H9 (cell line): ENCODE results near the gene SALL3. TPM values are rescaled to one million over a fixed set of nuclear protein-coding genes. Genes with fewer than 3 reads are reported as not detected.

Experiments
- DNase-seq: peaks from one replicate; pipeline ENCODE4 v3.0.0-alpha.2; 2017
- H2AFZ ChIP-seq: one replicate; pipeline ENCODE4 v1.6.1; 2013; ENCODE audit warnings: mild to moderate bottlenecking, low read length, control low read depth, moderate library complexity
- H2AK5ac ChIP-seq: 2 replicates; pipeline ENCODE4 v1.6.1; 2013; ENCODE audit warnings: low read length, control low read depth, mixed read lengths; ENCODE audit not compliant: insufficient read length
- H2BK120ac ChIP-seq: one replicate; pipeline ENCODE4 v1.6.1; 2013; ENCODE audit warnings: low read depth, mild to moderate bottlenecking, low read length, control low read depth, inconsistent platforms; ENCODE audit not compliant: poor library complexity, severe bottlenecking
- H2BK12ac ChIP-seq: 2 replicates; pipeline ENCODE4 v1.6.1; 2013; ENCODE audit warnings: low read length, control low read depth, mixed read lengths, low read depth; ENCODE audit not compliant: insufficient read length
- H2BK15ac ChIP-seq: 2 replicates; pipeline ENCODE4 v1.6.1; 2013; ENCODE audit warnings: low read depth, low read length, control low read depth
- H2BK20ac ChIP-seq: one replicate; pipeline ENCODE4 v1.6.1; 2013; ENCODE audit warnings: low read depth, mild to moderate bottlenecking, low read length, control low read depth, inconsistent platforms; ENCODE audit not compliant: poor library complexity, severe bottlenecking
- H2BK5ac ChIP-seq: 2 replicates; pipeline ENCODE4 v1.6.1; 2013; ENCODE audit warnings: low read length, control low read depth, mixed read lengths; ENCODE audit not compliant: insufficient read length
- H3K14ac ChIP-seq: 2 replicates; pipeline ENCODE4 v1.6.1; 2013; ENCODE audit warnings: low read length, control low read depth; ENCODE audit not compliant: insufficient read depth
- H3K18ac ChIP-seq: 2 replicates; pipeline ENCODE4 v1.6.1; 2013; ENCODE audit warnings: low read depth, mild to moderate bottlenecking, mixed read lengths, low read length, control low read depth; ENCODE audit not compliant: insufficient read length
- H3K23ac ChIP-seq: 2 replicates; pipeline ENCODE4 v1.6.1; 2013; ENCODE audit warnings: low read length, control low read depth, mixed read lengths, low read depth; ENCODE audit not compliant: insufficient read length
- H3K23me2 ChIP-seq: 2 replicates; pipeline ENCODE4 v1.6.1; 2013; ENCODE audit warnings: low read depth, mild to moderate bottlenecking, mixed read lengths, low read length, control low read depth; ENCODE audit not compliant: insufficient read length, poor library complexity, severe bottlenecking
- H3K27ac ChIP-seq: 2 replicates; pipeline ENCODE4 v1.5.1; 2013; ENCODE audit warnings: low read length, control low read depth, mixed read lengths, low read depth; ENCODE audit not compliant: insufficient read length
- H3K27me3 ChIP-seq: 2 replicates; pipeline ENCODE4 v1.6.1; 2013; ENCODE audit warnings: low read length, control low read depth, inconsistent platforms; ENCODE audit not compliant: insufficient read depth
- H3K4ac ChIP-seq: 2 replicates; pipeline ENCODE4 v1.6.1; 2013; ENCODE audit warnings: low read depth, mild to moderate bottlenecking, control low read depth, inconsistent platforms, low read length, moderate library complexity
- H3K4me1 ChIP-seq: 2 replicates; pipeline ENCODE4 v1.6.1; 2013; ENCODE audit warnings: low read length, control low read depth, inconsistent platforms; ENCODE audit not compliant: insufficient read depth
- H3K4me2 ChIP-seq: 2 replicates; pipeline ENCODE4 v1.6.1; 2013; ENCODE audit warnings: low read length, control low read depth, mixed read lengths; ENCODE audit not compliant: insufficient read length, insufficient read depth
- H3K56ac ChIP-seq: 2 replicates; pipeline ENCODE4 v1.6.1; 2013; ENCODE audit warnings: low read depth, mild to moderate bottlenecking, mixed read lengths, low read length, control low read depth; ENCODE audit not compliant: insufficient read length
- H3K79me1 ChIP-seq: 2 replicates; pipeline ENCODE4 v1.6.1; 2013; ENCODE audit warnings: low read depth, mild to moderate bottlenecking, moderate library complexity, low read length, control low read depth, inconsistent platforms; ENCODE audit not compliant: insufficient read depth, poor library complexity, severe bottlenecking
- H3K79me2 ChIP-seq: 2 replicates; pipeline ENCODE4 v1.6.1; 2013; ENCODE audit warnings: low read length, control low read depth, inconsistent platforms; ENCODE audit not compliant: insufficient read depth
- H3K9ac ChIP-seq: 2 replicates; pipeline ENCODE4 v1.6.1; 2013; ENCODE audit warnings: low read length, control low read depth, mixed read lengths; ENCODE audit not compliant: insufficient read length; ENCODE audit errors: extremely low read depth
- H3K9me3 ChIP-seq: one replicate; pipeline ENCODE4 v1.6.1; 2013; ENCODE audit warnings: low read depth, low read length, inconsistent platforms; ENCODE audit not compliant: control insufficient read depth
- H3T11ph ChIP-seq: one replicate; pipeline ENCODE4 v1.6.1; 2013; ENCODE audit warnings: mild to moderate bottlenecking, low read length, control low read depth, inconsistent platforms
- H4K20me1 ChIP-seq: one replicate; pipeline ENCODE4 v1.6.1; 2013; ENCODE audit not compliant: control insufficient read depth, insufficient read length, insufficient read depth
- H4K5ac ChIP-seq: 2 replicates; pipeline ENCODE4 v1.6.1; 2013; ENCODE audit warnings: low read depth, mild to moderate bottlenecking, mixed read lengths, low read length, control low read depth; ENCODE audit not compliant: insufficient read length
- H4K8ac ChIP-seq: replicated peaks from 2 replicates; pipeline ENCODE4 v1.6.1; 2013; ENCODE audit warnings: low read length, control low read depth, mixed read lengths, low read depth; ENCODE audit not compliant: insufficient read length
- H4K91ac ChIP-seq: 2 replicates; pipeline ENCODE4 v1.6.1; 2013; ENCODE audit warnings: low read depth, mild to moderate bottlenecking, moderate library complexity, mixed read lengths, low read length, control low read depth; ENCODE audit not compliant: insufficient read length
- H3K27ac Mint-ChIP-seq, 3 experiments: 2 replicates in 2 of 3; 3 replicates in 1 of 3; pipeline ENCODE4 v1.8.0; 2020 to 2021; ENCODE audit warnings: mixed read lengths in 3 of 3, mild to moderate bottlenecking in 1 of 3, moderate library complexity in 1 of 3
- H3K27me3 Mint-ChIP-seq: 2 replicates; pipeline ENCODE4 v1.8.0; 2021; ENCODE audit warnings: low read depth, mild to moderate bottlenecking, moderate library complexity, mixed read lengths
- H3K36me3 Mint-ChIP-seq, 3 experiments: 2 replicates in 2 of 3; 3 replicates in 1 of 3; pipeline ENCODE4 v1.8.0; 2020 to 2021; ENCODE audit warnings: low read depth in 3 of 3, mixed read lengths in 3 of 3; ENCODE audit not compliant: insufficient read depth in 1 of 3
- H3K4me1 Mint-ChIP-seq, 2 experiments: 2 replicates each; pipeline ENCODE4 v1.8.0; 2020; ENCODE audit warnings: mixed read lengths in 2 of 2
- H3K4me3 Mint-ChIP-seq, 2 experiments: 2 replicates in 1 of 2; 3 replicates in 1 of 2; pipeline ENCODE4 v1.8.0; 2020 to 2021; ENCODE audit warnings: mild to moderate bottlenecking in 2 of 2, mixed read lengths in 2 of 2, moderate library complexity in 1 of 2
- H3K9me3 Mint-ChIP-seq, 2 experiments: 2 replicates in 1 of 2; 3 replicates in 1 of 2; pipeline ENCODE4 v1.8.0; 2020; ENCODE audit warnings: mild to moderate bottlenecking in 2 of 2, mixed read lengths in 2 of 2, moderate library complexity in 1 of 2
- CTCF ChIP-seq: fragments of 200-600 bp; sonication (generic); conservative IDR thresholded peaks from 3 replicates; pipeline ENCODE4 v1.8.0; 2021; ENCODE audit warnings: antibody characterized with exemption, mild to moderate bottlenecking
- WGBS: extraction: QIAGEN DNeasy Blood & Tissue Kit; methylation state at CpG from one replicate; pipeline ENCODE4 v1.1.7; 2013; ENCODE audit warnings: missing lambda C conversion rate, low lambda C conversion rate, mixed read lengths; ENCODE audit not compliant: insufficient read length; ENCODE audit errors: extremely low coverage; 5-methylcytosine and 5-hydroxymethylcytosine counted together
- total RNA-seq: library from RNA; stranded (reverse); gene quantifications from 2 replicates; pipeline ENCODE4 v1.2.1, GENCODE V29; 2021

SALL3 gene
- total RNA-seq, 1 experiment from 2014 or later: 52.4 TPM

GRCh38 chr18:79026491-79026890 lies 46.9 kb downstream of the SALL3 start:
- Histone ChIP-seq H2BK5ac (no peak overlapping the region), H4K5ac (no peak overlapping the region), H3K23ac (no peak overlapping the region), H3K56ac (no peak overlapping the region), H2AK5ac (no peak overlapping the region), H3K9ac (no peak overlapping the region), H3T11ph (no peak overlapping the region), H3K4ac (no peak overlapping the region), H3K14ac (no peak overlapping the region), H3K4me1 (no peaks in the 10 kb centered on the region), H2BK12ac (no peak overlapping the region), H3K27ac (no peak overlapping the region), H2BK20ac (no peak overlapping the region), H3K27me3 (no peaks in the 10 kb centered on the region), H3K23me2 (no peaks in the 10 kb centered on the region), H4K20me1 (no peaks in the 10 kb centered on the region), H3K9me3 (peaks cover 5% of the 10 kb centered on the region), H3K79me1 (no peaks in the 10 kb centered on the region), H2BK15ac (no peak overlapping the region), H2AFZ (no peak overlapping the region), H3K79me2 (no peaks in the 10 kb centered on the region), H4K91ac (no peak overlapping the region), H3K18ac (no peak overlapping the region), H3K4me2 (no peak overlapping the region), H2BK120ac (no peak overlapping the region), H4K8ac (no peak overlapping the region)
- peaks cover 26 to 35% of the 10 kb centered on the region in 2 experiments for H3K9me3 Mint-ChIP-seq
- no peak overlapping the region; a peak in 1 of 7 replicates for H3K27ac Mint-ChIP-seq
- peaks cover 9 to 11% of the 10 kb centered on the region in 2 experiments for H3K4me1 Mint-ChIP-seq
- H3K27me3 Mint-ChIP-seq: no peaks in the 10 kb centered on the region; the same call in 1 of the 2 replicates
- DNase-seq: peak; percentile 71
- peaks cover 1 to 30% (median 4%) of the 10 kb centered on the region in 3 experiments; a peak in 5 of 7 replicates for H3K36me3 Mint-ChIP-seq
- no peak overlapping the region; a peak in 1 of 5 replicates for H3K4me3 Mint-ChIP-seq
- TF ChIP-seq CTCF: peak; percentile 66
- no CpG with 5 or more reads among the region's 5 CpGs for WGBS
